Right hindlimb (tissue), 1 donor: ENCODE results near the gene ACTL10.

Experiments used
- DNase-seq: peaks from one replicate; pipeline ENCODE4 v3.0.0-alpha.2; 2018

The ACTL10 gene

GRCh38 chr20:33664085-33664761 is 2.5 kb upstream of the ACTL10 start:
- DNase-seq, result no peak

DNA sequence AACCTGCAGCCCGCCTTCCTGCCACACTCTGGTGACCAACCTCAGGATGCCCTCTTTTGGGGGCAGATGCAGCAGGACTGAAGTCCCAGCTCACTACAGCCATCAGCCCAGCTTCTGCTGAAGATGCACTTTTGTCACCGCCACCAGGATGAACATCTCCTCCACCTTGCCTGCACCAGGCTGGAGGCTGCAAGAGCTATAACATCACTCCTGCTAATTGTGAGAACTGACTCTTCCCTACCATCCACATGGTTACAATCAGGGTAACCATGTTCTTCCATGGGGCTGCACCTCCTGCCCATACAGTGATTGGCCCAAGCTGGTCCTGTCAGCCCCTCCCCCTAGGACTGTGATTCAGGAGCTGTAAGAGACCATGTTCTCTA is 2.0 kb upstream of the ACTL10 start:
- DNase-seq, result no peak

DNA sequence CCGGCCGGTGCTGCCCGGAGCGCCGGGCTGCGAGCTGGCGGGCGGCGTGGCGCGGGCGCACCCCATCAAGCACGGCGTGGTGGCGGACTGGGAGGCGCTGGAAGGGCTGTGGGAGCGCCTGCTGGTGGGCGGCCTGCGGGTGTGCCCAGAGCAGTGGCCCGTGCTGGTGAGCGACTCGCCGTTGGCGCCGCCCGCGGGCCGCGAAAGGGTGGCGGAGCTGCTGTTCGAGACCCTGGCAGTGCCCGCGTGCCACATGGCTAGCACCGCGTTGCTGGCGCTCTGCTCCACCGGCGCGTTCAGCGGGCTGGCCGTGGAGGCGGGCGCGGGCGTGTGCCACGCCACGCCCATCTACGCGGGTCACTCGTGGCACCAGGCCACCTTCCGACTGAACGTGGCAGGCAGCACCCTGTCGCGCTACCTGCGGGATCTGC is 517 bp downstream of the ACTL10 start:
- no peak for DNase-seq

GRCh38 chr20:33667676-33668465 is 1.1 kb downstream of the ACTL10 start:
- peak; percentile 88 for DNase-seq

GRCh38 chr20:33668466-33669155 is 1.9 kb downstream of the ACTL10 start:
- DNase-seq, result peak; percentile 18

GRCh38 chr20:33669224-33669623 is 2.5 kb downstream of the ACTL10 start:
- peak; percentile 15 for DNase-seq

DNA sequence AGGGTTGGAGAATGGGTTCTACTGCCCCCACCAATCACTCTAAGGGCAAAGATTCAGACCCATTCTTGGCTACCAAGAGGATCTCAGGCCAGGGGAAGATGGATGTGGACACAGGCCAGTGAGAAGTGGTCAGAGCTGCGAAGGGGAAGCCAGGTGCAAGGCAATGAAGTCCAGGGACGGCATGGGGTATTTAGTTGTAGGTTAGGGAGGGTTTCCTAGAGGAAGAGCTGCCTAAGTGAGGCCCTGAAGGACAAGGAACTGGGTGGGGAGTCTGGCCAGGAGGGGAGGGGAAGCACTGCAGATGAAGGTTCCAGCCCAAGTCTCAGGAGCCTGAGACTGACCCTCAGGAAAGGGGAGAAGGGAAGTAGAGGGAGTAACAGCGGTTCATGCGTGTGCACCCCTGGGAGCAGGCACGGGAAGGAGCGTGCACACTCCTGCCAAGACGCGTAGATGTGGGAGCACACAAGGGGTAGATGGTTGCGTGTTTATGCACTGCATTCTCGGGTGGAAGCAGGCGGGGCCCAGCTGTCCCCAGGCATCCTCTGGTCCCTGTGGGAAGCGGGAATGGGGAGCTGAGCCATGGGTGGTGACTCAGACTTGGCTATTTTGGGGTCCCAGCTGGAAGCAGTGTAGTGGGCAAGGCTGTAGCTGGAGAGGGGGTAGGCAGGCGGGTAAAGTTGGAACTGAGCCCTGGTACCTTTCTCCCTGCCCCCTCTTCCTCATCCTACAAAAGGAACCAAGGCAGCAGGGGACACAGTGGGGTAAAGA is 3.3 kb downstream of the ACTL10 start:
- DNase-seq, result peak; percentile 17

DNA sequence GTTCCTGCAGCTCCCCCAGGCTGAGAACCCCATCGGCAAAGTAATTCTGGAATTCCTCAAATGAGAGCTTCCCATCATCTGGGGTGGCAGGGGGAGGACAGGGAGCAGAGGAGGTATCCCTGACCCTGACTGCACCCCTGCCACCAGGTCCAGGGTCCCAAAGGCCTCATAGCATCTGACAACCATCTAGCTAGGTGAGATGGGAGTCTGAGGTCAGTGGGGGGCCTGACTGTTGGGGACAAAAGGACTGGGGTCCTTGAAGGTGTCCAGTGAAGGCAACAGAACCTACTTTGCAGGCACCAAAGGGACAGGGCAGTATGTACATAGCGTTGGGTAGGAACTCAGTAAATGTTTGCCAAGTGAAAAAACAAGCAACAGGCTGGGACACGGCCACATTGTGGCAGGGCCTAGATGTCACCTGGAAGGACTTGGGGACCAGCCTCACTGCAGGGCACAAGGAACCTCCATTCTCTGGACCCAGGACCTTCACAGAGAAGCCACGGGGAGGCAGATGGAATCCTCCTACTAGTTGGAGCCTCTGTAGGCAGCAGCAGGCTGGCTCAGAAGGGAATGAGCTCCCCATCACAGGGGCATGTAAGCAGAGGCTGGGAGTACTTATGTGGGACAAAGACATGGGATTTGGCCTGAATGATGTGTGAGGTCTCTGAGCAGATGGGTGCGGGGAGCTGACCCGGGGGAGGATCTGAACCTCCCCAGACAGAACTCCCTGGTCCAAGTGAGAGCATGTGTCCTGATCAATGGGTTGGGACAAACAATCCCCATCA is 4.2 kb downstream of the ACTL10 start:
- DNase-seq, result peak; percentile 15

- peak; percentile 22 for DNase-seq
Observed at GRCh38 chr20:33671573-33672288, 5.0 kb downstream of the ACTL10 start.

- no peak for DNase-seq
Observed at GRCh38 chr20:33672426-33673113, 5.8 kb downstream of the ACTL10 start.

GRCh38 chr20:33673114-33673409 is 6.3 kb downstream of the ACTL10 start:
- DNase-seq, result peak; percentile 19

- peak; percentile 30 for DNase-seq
Observed at GRCh38 chr20:33673410-33674293, 6.9 kb downstream of the ACTL10 start.

DNA sequence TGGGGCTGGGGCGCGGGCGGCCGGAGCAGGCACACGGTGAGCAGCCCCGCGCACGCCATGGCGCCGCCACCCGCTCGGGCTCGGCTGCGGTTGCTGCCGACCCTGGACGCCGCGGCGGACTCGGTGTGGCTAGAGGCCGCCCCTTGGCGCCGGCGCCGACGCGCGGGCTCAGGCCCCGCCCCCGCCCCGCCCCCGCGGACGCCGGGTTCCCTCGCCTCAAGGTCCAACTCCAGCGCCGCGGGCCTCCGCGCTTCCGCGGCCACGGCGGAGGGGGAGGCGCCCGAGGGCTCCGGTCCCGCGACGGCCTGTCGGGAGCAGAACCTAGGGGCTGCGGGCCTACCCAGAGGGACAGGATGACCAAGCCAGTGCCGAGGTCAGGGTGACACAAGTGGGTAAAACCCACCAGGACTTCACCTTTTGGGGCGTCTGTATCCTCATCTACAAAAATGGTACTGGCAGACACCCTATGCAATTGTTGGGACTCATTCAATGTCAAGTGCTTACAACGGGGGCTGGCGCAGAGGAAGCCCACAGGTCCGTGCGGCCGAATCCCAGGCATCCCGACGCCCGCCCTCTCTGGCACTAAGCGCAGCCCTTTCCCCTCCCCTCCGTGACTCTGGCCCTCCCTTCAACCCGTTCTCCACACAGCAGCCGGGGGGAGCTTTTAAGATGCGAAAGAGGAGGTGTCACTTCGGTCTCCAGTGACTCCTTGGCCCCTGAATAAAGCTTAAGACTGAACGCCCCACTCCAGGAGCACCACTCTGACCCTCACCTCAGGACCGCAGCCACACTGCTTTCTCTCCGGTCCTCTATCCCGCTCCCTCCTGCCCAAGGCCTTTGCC is 7.8 kb downstream of the ACTL10 start, which contains the start of gene NECAB3:
Gene NECAB3 (minus strand): TSS at position 135 of the 842 bp plus-strand sequence. CDS start 76 bp downstream, at position 59.
- DNase-seq, result peak; percentile 90

GRCh38 chr20:33675136-33675959 is 8.6 kb downstream of the ACTL10 start:
- DNase-seq, result peak; percentile 18

- no peak for DNase-seq
Observed at GRCh38 chr20:33676121-33676520, 9.4 kb downstream of the ACTL10 start.

DNA sequence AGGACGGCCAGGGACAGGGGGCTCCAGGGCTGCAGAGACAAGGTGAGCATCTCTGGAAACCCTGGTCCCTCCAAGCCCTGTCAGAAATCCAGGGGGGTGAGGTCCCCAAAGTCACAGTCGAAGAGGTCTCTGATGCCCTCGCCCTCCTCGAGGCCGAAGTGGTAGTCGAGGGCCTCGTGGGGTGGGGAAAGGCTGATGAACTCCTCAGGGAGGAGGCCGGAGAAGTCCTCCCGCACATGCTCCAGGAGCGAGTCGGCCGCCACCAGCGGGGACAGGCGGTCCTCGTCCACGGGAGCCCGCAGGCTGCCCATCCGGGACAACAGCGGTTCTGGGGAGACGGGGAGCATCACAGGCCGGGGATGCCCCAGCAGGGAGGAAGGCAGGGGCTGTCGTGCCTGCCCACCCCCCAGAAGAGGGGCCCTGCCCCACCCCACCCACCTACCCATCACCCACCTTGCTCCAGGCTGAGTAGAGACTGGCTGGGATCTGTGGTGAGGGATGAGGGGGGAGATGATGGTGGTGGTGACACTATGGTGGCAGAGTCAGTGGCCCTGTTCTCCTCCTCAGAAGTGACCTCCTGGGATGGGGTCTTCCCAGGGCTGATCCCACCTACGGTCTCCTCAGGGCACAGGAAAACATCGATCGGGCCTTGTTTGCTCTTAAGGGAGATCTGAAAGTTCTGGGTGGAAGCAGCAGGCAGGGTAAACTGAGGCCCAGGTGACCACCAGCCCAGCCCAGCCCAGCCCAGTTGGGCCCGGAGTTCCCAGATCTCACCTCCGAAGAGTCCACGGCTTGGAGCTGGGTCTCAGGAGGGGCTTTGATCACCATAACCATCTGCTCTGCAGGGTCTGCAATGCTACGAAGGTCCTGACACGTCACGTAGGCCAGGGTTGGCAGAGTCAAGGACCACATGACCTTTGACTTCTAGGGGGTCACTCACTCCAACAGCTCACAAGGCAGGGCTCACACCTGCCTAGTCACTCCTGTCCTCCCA is 10.2 kb downstream of the ACTL10 start:
- no peak for DNase-seq
